NCI-H774 (cell line): ENCODE measurements around the gene BMP3.
"Not testable (repeated sequence)": the region's sequence is repeated elsewhere in the genome, so short reads cannot be mapped to it uniquely, and the experiment has no call there.

Experiments used
- DNase-seq: peaks from one replicate; lab custom pipeline; 2025; lab: John Stamatoyannopoulos, UW

The BMP3 gene, protein sequence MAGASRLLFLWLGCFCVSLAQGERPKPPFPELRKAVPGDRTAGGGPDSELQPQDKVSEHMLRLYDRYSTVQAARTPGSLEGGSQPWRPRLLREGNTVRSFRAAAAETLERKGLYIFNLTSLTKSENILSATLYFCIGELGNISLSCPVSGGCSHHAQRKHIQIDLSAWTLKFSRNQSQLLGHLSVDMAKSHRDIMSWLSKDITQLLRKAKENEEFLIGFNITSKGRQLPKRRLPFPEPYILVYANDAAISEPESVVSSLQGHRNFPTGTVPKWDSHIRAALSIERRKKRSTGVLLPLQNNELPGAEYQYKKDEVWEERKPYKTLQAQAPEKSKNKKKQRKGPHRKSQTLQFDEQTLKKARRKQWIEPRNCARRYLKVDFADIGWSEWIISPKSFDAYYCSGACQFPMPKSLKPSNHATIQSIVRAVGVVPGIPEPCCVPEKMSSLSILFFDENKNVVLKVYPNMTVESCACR

DNA sequence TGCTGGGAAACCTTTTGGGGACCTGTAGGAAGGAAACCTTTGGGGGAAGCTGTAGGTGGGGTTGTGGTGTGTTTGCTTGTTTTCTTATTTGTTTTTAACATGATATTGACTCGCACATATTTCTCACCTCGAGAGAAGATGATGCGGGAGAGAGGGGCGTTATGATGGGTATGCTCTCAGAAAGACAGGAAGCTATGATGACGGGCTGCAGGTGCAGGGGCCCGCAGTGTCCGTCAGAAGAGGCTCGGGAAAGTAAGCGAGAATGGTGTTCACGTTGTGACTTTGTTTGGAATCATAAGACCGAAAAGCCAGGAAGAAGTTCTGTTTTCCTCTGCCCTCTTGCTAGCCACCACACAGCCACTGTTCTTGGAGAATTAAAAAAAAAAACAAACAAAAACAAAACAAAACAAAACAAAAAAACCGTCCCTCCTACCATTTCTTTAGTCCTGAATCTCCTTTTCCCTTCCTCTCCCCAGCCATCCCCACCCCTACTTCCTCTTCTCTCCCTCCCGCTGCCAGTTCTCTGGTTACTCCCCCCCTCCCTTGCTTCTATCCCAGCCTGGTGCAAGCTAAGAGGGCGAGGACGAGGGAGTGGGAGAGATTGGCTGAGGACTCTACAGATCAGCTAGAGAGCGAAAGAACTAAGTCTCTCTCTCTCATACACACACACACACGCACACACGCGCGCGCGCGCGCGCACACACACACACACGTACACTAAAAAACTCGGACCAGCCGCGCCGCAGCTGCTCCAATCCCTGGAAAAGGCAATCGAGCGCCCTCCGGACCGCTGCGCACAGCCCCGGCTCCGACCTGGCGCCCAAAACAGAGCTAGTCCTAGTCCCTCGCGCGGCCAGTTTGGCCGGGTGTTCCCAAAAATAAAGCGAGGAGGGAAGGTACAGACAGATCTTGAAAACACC, at the start of gene BMP3:
Gene BMP3 (plus strand): TSS at position 648 of the 920 bp plus-strand sequence. CDS start 577 bp downstream, outside the sequence.
- DNase-seq: peak; percentile 40

DNA sequence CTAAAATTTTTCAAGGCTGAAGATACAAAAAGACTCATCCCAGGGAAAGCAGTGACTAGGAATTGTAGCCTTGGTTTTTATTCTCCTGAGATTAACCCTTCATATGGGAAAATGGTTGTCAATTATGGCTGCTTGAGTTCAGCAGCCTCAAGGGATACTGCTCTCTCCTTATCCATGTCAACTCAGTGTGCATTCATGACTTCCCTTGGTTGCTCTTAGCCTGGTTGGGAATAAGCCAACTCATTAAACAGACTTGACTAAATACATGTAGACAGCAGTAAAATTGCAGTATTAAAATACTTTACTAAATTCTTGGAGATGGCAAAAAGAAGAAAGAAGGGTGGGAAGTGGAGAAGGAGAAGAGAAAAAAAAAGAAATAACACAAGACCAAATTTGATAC, 44.5 kb upstream of the BMP3 start:
- no peak for DNase-seq

DNA sequence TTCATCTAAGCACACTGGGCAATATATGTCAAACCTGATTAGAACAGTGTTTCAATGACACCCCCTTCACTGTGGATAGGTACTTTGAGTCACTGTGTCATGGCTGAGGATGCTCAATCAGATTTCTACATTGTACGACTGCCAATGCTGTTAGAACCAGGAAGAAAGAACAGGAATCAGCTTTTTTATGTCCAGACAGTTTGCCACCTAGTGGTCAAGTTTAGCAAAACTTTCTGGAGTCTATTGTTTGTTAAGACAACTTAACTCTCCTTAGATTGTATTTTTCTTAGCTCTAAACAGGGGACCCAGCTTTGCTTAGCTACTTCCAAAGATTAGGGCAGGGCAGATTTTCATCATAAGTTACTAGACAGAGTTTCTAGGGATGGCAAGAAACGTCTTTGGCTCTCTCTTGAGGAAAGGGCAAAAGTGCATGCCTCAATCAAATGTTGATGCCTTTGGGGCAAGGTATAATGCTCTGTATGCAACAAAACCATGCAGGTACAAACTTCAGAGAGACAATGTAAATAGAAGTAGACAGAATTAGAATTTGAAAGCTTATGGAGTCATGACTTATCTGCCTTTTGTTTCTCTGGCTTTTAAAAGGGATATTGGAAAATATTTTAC, 40.5 kb upstream of the BMP3 start:
- peak; percentile 19 for DNase-seq

DNA sequence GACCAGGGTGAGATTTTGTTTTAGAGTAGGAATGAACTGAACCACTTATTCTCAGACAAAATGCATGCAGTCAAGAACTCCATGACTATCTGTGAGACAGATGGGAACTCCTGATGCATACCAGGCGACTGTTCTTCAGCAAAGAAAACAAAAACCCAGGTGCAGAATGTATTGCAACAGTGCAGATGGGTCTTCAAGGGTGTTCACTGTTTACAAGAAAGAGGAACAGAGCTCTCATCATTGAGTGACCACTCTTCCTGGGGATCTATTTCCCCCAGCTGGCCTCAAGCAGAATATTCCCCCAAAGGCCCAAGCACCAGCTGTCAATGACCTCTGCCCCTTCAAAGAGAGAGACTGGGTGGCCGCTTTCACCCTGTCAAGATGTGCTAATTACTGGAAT, 39.7 kb upstream of the BMP3 start:
- no peak for DNase-seq

DNA sequence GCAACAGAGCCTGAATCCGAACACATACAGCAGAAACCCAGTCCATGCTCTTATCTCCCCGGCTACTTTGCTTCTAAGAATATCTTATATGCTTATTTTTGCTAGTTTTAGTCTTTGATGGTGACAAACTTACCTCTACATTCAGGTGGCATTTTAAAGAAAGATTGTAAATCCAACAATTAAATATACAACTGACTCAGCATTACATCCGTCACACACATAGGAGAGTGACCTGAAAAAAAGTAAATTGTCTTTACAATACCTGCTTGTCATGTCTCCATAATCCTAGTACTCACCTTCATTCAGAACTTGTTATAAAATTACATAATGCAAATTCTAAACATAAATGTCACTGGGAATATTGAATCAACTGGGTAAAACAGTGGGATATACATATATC, 30.6 kb upstream of the BMP3 start:
- no peak for DNase-seq

DNA sequence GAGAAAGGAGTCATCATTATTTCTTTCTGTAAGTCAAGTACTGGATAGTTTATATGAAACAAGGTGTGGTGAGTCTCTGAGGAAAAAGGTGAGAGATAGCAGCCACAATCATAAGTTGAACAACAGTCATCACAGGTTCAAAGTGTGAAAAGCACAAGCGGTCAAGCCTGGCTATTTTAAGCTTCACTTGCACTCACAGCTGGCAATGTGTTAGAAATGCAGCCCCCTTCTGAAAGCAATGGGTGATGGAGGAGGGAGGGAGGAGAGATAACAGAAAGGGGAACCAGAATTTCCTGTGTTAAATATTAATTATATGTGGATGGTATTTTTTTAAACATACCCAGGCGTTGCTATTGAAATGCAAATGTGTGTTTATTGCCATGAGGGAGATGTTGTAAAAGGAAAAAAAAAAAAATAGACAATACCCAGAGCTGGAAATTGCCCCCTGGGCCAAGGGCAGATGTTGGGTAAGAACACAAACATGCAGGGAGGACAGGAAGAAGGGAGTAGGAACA, 26.9 kb upstream of the BMP3 start:
- DNase-seq: no peak

DNA sequence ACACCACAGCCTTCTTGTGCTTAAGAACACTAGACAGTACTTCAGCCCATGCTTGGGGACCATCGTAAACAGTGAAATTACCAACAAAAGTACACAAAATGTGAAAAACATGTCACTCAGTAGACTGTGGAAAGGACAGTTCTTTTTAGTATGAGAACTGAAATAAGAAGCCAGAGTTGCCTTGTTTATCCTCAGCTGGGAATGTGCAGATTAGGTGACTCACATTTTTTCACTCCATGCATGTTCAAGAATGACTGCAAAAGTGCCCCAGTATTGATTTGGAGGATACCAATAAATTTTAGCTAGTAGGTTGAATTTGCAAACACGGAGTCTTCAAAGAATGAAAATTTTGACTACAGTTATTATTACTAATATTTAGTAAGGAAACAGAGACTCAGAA, 23.1 kb upstream of the BMP3 start:
- DNase-seq: no peak

DNA sequence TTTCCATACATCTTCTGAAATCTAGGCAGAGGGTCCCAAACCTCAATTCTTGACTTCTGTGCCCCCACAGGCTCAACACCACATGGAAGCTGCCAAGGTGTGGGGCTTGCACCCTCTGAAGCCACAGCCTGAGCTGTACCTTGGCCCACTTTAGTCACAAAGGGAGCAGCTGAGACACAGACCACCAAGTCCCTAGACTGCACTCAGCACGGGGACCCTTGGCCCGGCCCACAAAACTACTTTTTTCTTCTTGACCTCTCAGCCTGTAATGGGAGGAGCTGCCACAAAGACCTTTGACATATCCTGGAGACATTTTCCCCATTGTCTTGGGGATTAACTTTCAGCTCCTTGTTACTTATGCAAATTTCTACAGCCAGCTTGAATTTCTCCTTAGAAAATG, 13.9 kb upstream of the BMP3 start:
- not testable (repeated sequence) for DNase-seq

DNA sequence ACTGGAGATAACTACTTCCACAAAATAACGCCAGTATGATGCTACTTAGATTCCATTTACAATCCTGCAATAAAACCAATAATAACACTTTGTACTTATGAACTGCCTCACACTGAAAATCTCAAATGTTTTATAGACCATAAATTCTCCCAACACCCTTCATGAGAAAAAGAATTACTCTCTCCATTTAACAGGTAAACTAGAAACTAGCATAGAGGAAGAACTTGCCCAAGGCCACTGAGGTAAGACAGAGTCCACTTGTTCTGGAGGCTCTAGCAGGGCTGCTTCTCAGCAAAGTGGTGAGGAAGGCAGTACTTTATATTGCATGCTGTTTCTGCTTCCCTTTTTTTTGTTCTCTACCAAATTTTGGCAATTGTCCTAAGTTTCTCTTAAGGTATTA, 11.5 kb upstream of the BMP3 start:
- DNase-seq: no peak

DNA sequence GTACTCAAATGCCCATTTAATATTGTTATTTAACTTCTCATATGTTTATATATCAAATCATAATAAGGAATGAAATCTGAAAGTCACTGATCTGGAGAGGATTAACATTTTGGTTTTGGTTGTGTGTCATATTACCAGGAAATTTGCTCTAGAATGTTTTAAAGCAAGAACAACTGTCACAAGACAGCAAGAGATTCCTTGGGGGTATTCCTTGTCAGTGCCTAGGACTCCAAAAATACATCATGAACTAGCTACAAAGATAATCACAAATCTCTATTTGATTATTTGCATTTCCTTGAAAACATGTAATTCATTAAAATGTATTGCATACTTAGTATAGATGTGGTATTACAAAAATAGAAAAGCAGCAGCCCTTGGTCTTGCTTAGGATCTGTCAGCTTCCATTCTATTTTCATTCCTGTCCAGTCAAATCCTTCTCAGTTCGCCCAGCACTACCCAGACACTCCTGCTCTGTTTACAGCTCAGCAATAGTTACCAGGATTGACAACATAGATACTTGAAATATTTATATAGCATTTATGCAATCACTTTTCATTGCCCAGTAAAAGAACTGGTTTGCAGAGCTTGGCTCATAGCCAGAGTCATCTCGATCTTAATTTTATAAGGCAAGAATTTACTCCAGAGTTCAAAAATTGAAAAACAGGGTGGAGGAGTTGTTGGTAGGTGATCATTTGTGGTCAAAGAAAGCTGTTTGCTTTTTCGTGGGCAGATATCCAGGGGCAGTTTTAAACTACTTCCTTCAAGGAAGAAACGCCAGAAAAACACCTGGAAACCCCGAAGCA, 9.2 kb upstream of the BMP3 start:
- no peak for DNase-seq

DNA sequence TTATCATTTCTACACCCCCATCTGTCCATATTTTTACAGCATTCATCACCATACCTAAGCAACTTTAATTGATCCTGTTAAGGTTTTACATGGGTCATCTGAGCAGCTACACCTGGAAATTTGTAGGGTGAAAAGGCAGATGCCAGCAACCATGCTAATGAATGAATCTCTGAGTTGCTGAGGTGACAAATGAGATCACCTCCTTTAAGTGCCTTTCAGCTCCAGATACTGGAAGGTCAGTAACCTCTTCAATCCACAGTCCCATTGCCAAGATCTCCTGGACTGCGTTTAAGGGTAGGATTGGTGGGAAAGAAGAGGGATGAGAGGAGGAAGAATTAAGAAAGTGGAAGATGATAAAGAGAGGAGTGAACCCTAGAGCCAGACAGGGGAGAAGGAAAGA, 8.5 kb upstream of the BMP3 start:
- DNase-seq: no peak

DNA sequence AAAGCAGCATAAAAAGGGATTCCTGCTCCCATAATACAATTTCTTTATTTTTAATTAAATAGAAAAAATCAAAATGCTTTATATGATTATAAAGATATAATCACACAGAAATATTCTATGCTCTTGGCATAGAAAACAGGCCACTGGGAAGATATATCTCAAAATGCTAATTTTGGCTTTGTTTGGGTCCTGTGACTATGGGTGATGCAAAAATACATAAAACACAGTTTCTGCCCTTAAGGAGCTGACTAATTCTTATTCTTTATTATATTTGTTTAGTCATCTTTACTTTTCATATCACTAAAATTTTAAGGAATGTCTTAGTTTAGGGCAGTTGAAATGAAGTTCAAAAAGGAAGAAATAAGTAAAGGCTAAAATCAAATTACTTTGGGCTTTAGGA, 7.0 kb upstream of the BMP3 start:
- DNase-seq: no peak

DNA sequence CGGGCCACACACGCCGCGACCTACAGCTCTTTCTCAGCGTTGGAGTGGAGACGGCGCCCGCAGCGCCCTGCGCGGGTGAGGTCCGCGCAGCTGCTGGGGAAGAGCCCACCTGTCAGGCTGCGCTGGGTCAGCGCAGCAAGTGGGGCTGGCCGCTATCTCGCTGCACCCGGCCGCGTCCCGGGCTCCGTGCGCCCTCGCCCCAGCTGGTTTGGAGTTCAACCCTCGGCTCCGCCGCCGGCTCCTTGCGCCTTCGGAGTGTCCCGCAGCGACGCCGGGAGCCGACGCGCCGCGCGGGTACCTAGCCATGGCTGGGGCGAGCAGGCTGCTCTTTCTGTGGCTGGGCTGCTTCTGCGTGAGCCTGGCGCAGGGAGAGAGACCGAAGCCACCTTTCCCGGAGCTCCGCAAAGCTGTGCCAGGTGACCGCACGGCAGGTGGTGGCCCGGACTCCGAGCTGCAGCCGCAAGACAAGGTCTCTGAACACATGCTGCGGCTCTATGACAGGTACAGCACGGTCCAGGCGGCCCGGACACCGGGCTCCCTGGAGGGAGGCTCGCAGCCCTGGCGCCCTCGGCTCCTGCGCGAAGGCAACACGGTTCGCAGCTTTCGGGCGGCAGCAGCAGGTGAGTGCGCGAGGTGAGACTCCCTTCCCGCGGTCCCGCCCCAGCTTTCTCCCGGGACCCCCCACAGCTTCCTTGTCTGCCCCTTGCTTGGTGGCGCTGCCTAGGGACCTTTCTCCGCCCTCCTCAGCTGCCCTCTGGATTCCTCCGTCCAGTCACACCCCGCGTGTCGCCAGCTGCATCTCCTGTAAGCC, 678 bp downstream of the BMP3 start:
- no peak for DNase-seq

DNA sequence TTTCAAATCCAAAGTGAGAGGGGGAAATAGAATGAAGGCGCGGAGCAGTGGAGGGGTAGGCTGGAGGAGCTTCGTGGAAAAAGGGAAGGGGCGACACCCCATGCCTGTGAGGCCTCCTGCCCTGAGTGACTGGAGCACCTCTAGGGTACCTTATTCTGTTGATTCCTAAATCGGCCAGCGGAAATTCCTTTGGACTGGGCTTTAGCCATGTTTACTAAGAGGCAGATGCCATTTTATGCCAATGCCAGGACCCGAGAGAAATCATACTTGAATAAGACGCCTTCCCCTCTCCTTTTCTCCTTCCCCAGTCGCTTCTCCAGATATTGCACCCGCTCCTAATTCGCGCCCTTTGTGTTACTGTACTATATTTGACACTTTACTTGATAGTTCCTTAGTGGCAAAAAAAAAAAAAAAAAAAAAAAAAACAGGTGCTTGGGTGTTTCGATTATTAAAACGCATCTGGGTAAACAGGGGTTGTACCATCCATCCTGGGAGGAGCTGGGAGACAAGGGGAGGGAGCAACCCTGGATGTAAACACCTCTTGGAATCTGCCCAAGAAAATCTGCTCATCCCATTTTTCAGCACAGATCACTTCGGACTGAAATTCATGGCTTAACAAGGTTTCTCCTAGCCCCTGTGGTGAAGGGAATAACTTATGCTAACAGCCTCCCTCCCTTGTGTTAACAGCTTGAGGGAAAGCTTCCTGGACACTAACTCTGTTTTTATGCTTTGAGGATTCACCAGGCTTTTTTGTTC, 1.5 kb downstream of the BMP3 start:
- no peak for DNase-seq

DNA sequence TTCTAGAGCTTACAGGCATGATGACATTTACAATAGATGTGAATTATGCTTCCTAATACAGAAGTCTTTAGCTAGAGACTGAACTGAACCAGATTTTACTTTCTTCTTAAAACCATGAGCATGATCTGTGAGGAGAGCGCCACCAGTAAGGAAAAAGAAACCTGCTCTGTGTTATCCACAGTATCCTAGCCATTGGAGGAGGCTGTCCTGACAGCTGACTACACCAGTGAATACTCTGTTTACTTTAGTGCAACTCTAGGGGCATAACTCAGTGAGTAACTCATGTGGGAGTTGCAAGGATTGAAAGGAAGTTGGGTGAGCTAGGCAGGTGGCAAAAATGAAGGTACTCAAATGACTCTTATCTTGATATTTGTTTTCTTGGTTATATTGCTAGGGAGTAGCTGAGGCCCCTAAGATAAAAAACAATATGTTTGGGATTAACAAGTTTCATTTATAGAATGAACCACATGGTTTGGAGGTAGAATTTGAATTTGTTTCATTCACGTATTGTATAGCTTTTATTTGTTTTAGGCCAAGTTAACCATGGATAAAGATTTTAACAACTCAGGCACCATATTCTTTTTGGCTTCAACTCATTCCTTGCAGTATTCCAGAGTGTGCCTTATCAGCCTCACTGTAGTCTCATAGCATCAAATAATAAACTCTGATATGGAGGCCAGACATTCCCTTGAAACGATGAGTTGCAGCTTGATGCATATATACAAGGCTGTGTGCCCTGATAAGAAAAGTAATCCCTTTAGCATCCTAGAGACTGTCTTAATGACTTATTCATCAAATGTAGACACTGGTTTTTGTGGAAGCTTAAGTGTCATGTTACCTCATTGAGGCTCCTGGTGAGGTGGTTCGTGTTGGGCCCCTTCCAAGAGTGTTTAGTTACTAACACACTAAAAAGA, 2.5 kb downstream of the BMP3 start:
- no peak for DNase-seq

DNA sequence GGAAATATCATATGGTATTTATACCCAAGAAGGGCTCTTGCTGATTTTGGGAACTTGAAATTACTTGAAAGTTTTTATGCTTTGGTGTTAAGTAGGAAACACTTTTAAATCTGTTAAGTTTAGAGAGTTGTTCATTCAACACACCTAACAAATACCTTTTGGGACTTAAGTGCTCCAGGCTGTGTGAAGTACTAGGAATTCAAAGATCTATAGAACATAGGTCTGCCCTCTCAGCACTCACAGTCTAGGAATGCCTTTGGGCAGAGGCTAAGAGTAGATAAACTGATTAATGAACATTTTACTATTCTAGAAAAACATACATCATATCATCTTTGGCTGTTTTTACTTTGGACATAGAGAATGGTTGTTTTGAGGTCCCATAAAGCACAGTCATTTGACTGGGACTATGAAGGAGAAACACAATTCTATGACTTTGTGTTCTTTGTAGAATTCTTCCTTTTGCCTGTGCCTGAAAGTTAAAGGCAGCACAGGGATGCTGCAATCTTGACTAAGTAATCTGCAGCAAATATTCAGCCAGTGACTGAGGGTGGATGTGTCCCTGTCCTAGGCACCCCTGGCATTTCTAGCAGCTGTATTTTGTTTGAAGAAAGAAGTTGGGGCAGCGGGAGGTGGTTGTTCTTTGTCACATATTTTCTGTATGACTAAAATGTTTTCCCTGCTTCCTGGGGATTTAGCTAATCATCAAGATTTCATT, 8.3 kb downstream of the BMP3 start:
- no peak for DNase-seq

DNA sequence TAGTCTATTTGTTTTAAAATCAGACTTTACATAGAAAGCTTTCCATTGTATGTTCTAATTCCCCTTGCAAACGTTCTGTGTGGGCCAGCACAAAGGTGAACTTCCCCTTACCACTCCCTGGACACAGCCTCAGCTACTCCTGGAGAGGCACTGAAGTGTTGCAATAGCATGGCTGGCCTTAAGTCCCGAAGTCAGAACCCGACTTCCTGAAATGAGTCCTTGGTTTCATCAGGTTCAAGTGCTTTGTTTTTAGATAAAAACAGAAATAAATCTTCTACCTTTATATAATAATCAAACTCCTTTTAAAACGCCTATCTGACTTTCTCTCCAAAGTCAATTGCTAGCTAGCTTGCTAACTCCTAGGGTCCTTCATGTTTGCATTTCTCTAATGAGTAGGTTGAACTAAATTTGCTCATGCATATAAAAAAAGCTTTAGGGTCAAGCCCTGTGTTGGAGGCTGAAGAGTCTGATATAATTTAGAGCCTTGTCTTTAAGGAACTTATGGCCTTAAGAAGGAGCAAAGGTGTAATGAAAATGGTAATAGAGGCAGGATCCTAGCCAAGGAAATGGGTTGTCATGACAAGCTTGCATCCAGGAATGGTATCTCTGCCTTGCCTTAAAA, 9.0 kb downstream of the BMP3 start:
- no peak for DNase-seq
